NCI-H526 treated with DMSO at 0.1 percent for 48 hours (cell line): ENCODE data around the gene ZNF350.
"Not testable (repeated sequence)": the region's sequence is repeated elsewhere in the genome, so short reads cannot be mapped to it uniquely, and the experiment has no call there.

Experiments
- DNase-seq: peaks from one replicate; lab custom pipeline; 2025; lab: John Stamatoyannopoulos, UW

The ZNF350 gene

GRCh38 chr19:51971624-51972023 is 15.0 kb downstream of the ZNF350 start:
- DNase-seq: no peak

GRCh38 chr19:51970718-51971117 is 15.9 kb downstream of the ZNF350 start:
- no peak for DNase-seq

DNA sequence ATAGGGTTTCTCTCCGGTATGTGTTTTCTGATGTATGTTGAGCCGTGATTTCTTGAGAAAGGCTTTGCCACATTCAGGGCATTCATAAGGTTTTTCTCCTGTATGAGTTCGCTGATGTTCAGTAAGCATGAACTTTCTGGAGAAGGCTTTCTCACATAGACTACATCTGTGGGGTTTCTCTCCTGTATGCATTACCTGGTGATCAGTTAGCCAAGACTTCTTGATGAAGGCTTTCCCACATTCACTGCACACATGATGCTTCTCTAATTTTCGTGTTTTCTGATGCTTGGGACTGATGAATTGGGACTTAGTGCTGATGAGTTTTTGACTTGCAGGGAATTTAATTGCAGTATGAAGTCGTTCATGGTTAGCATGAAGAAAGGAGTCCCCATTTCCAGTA is 21.1 kb downstream of the ZNF350 start:
- no peak for DNase-seq

DNA sequence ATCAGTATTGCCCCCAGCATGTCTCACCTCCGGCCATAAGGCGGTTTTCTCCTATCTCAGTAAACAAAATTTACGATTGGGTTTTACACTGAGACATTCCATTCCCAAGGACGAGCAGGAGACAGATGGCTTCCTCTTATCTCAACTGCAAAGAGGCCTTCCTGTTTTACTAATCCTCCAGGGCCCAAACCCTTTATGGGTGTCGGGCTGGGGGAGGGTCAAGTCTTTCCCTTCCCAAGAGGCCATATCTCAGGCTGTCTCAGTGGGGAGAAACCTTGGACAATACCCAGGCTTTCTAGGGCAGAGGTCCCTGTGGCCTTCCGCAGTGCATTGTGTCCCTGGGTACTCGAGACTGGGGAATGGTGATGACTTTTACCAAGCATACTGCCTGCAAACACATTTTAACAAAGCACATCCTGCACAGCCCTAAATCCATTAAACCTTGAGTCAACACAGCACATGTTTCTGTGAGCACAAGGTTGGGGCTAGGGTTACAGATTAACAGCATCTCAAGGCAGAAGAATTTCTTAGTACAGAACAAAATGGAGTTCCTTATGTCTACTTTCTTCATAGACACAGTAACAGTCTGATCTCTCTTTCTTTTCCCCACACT is 25.9 kb downstream of the ZNF350 start:
- not testable (repeated sequence) for DNase-seq

DNA sequence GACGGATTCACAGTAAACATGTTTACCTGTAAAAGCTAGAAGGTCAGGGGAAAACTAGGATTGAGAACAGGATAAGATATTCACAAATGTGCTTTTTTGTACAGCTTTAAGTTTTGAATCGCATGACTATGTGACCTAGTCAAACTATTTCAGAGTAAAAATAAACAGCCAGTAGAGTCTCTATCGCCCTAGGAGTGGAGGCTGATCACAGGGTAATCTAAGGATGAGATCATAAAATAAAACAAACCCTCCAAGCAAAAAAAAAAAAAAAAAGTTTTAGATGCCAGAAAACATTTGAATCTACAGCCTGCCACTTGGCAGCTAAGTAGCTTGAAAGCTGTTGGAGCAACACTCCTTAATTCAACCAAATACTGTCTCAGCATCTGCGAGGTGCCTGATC is 26.8 kb downstream of the ZNF350 start:
- no peak for DNase-seq

DNA sequence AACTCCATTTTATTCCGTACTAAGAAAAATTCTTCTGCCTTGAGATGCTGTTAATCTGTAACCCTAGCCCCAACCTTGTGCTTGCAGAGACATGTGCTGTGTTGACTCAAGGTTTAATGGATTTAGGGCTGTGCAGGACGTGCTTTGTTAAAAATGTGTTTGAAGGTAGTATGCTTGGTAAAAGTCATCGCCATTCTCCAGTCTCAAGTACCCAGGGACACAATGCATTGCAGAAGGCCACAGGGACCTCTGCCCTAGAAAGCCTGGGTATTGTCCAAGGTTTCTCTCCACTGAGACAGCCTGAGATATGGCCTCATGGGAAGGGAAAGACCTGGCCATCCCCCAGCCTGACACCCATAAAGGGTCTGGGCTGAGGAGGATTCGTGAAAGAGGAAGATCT is 28.8 kb downstream of the ZNF350 start:
- not testable (repeated sequence) for DNase-seq

DNA sequence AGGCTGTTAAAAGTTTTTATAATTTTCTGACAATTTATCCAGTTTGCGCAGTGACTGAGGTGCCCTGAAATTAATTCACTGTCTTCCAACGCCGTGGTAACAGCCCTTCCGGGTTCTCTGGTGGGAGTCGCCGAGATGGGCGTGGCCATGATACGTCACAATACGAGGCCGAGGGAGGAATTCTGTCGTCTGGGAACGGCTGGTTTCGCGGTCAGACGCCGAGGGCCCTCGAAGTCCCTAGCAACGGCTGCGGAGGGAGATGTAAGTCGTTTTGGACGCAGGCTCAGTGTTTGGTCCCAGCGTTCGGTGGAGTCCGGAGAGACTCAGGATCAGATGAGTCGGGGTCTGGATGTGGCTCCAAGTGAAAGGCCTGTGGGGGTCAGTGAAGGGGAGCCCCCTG is 37.7 kb downstream of the ZNF350 start:
- DNase-seq: no peak

GRCh38 chr19:51946602-51947001 is 40.0 kb downstream of the ZNF350 start:
- no peak for DNase-seq

DNA sequence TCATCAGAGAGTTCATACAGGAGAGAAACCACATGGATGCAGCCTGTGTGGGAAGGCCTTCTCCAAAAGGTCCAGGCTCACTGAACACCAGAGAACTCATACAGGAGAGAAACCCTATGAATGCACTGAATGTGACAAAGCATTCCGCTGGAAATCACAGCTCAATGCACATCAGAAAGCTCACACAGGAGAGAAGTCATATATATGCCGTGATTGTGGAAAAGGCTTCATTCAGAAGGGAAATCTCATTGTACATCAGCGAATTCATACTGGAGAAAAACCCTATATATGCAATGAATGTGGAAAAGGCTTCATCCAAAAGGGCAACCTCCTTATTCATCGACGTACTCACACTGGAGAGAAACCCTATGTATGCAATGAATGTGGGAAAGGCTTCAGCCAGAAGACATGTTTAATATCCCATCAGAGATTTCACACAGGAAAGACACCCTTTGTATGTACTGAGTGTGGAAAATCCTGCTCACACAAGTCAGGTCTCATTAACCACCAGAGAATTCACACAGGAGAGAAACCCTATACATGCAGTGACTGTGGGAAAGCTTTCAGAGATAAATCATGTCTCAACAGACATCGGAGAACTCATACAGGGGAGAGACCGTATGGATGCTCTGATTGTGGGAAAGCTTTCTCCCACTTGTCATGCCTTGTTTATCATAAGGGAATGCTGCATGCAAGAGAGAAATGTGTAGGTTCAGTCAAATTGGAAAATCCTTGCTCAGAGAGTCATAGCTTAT is 41.7 kb downstream of the ZNF350 start:
- DNase-seq: no peak

GRCh38 chr19:51938936-51939335 is 47.7 kb downstream of the ZNF350 start:
- DNase-seq: no peak

- no peak for DNase-seq
Measured at GRCh38 chr19:51931921-51932320, 54.7 kb downstream of the ZNF350 start.

- DNase-seq: no peak
Measured at GRCh38 chr19:51927859-51928258, 58.8 kb downstream of the ZNF350 start.

- DNase-seq: peak; percentile 97
Measured at GRCh38 chr19:51926784-51927741, 59.6 kb downstream of the ZNF350 start, which contains the start of gene ZNF613. ZNF613 (plus strand) TSS chr19:51927472; CDS start chr19:51936221, 8,749 bp downstream.

DNA sequence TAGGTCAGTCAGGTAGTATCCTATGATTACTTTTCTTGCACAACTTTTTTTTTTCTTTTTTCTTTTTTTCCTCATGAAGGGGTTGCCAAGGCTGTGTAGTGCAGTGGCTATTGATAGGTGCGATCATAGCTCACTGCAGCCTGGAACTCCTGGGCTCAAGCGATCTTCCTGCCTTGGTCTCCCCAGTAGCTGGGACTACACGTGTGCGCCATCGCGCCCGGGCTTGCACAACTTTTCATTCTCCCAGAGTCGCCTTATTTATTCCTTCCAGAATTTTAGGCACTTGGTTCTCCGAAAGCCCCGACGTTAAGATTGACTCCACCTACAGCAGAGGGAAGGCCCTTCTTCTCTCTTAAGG is 60.2 kb downstream of the ZNF350 start:
- DNase-seq: no peak

DNA sequence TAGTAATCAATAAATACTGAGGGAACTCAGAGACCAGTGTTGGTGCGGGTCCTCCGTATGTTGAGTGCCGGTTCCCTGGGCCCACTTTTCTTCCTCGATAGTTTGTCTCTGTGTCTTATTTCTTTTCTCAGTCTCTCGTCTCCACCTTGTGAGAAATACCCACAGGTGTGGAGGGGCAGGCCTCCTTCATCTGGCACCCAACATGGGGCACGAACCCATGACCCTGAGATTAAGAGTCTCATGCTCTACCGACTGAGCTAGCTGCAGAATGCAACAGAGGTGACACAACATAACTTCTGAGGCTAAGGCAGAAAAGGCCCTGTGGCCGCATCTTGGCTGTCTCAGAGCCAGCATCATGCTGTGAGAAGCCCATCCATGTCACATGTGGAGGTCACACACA is 64.7 kb downstream of the ZNF350 start:
- DNase-seq: no peak

DNA sequence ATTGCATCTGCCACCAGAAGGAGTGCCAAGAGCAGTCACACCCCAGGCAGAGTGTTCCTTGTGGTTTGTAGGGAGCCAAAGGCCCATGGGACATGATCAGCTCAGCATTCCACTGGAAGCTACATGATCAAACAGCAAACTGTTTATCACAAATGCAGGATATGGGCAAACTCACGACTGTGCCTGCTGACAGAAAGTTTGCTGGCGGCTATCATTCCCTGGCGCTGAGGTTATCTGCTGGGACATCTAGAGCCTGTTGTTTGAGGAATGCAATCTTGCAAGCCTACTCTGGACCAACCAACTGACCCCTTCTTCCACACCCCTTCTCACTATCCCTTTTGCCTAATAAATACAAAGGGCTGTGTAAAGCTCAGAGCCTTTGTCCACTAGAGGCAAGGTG is 67.0 kb downstream of the ZNF350 start:
- DNase-seq: no peak

GRCh38 chr19:51916167-51916566 is 70.5 kb downstream of the ZNF350 start:
- DNase-seq: no peak

GRCh38 chr19:51915324-51915867 is 71.2 kb downstream of the ZNF350 start:
- DNase-seq: no peak
